ENCODE results near the gene RASD1. TPM values are rescaled to one million over a fixed set of nuclear protein-coding genes. Genes with fewer than 3 reads are reported as not detected.
"Not testable (repeated sequence)": the region's sequence is repeated elsewhere in the genome, so short reads cannot be mapped to it uniquely, and the experiment has no call there.

RASD1 gene
- total and polyA plus RNA-seq, 2 experiments from 2014 or later: 3.6 to 3.7 TPM

DNA sequence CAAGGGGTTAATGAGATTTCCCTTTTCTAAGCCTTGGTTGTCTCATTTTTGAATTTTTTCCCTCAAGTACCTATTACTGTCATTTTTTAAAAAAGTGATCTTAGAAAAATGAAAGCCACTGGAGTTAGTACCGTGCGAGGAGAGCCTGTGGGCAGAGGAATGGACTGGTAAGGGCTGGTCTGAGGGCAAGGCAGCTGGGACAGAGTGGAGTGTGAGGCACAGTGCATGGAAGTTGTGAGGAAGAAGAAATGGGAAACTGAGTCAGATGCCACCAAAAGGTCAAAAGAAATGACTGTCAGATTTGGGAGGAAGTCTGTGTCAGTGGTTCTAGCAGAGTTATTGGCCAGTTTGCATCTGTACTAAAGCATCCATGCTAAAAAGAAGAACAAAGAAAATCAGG lies 8.2 kb downstream of the RASD1 start (continued):
- TF ChIP-seq, protein P1, sequence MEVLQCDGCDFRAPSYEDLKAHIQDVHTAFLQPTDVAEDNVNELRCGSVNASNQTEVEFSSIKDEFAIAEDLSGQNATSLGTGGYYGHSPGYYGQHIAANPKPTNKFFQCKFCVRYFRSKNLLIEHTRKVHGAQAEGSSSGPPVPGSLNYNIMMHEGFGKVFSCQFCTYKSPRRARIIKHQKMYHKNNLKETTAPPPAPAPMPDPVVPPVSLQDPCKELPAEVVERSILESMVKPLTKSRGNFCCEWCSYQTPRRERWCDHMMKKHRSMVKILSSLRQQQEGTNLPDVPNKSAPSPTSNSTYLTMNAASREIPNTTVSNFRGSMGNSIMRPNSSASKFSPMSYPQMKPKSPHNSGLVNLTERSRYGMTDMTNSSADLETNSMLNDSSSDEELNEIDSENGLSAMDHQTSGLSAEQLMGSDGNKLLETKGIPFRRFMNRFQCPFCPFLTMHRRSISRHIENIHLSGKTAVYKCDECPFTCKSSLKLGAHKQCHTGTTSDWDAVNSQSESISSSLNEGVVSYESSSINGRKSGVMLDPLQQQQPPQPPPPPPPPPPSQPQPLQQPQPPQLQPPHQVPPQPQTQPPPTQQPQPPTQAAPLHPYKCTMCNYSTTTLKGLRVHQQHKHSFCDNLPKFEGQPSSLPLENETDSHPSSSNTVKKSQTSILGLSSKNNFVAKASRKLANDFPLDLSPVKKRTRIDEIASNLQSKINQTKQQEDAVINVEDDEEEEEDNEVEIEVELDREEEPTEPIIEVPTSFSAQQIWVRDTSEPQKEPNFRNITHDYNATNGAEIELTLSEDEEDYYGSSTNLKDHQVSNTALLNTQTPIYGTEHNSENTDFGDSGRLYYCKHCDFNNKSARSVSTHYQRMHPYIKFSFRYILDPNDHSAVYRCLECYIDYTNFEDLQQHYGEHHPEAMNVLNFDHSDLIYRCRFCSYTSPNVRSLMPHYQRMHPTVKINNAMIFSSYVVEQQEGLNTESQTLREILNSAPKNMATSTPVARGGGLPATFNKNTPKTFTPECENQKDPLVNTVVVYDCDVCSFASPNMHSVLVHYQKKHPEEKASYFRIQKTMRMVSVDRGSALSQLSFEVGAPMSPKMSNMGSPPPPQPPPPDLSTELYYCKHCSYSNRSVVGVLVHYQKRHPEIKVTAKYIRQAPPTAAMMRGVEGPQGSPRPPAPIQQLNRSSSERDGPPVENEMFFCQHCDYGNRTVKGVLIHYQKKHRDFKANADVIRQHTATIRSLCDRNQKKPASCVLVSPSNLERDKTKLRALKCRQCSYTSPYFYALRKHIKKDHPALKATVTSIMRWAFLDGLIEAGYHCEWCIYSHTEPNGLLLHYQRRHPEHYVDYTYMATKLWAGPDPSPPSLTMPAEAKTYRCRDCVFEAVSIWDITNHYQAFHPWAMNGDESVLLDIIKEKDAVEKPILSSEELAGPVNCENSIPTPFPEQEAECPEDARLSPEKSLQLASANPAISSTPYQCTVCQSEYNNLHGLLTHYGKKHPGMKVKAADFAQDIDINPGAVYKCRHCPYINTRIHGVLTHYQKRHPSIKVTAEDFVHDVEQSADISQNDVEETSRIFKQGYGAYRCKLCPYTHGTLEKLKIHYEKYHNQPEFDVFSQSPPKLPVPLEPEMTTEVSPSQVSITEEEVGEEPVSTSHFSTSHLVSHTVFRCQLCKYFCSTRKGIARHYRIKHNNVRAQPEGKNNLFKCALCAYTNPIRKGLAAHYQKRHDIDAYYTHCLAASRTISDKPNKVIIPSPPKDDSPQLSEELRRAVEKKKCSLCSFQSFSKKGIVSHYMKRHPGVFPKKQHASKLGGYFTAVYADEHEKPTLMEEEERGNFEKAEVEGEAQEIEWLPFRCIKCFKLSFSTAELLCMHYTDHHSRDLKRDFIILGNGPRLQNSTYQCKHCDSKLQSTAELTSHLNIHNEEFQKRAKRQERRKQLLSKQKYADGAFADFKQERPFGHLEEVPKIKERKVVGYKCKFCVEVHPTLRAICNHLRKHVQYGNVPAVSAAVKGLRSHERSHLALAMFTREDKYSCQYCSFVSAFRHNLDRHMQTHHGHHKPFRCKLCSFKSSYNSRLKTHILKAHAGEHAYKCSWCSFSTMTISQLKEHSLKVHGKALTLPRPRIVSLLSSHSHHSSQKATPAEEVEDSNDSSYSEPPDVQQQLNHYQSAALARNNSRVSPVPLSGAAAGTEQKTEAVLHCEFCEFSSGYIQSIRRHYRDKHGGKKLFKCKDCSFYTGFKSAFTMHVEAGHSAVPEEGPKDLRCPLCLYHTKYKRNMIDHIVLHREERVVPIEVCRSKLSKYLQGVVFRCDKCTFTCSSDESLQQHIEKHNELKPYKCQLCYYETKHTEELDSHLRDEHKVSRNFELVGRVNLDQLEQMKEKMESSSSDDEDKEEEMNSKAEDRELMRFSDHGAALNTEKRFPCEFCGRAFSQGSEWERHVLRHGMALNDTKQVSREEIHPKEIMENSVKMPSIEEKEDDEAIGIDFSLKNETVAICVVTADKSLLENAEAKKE (CRISPR knock-in tag; IDR thresholded peaks at IDR 0.05): no peak
- TF ChIP-seq JUNB (IDR thresholded peaks at IDR 0.05; ENCODE audit: unreplicated experiment): no peak
- no peak for TF ChIP-seq ZNF331 (CRISPR knock-in tag; IDR thresholded peaks at IDR 0.05; ENCODE audit: low read depth)
- no peak for TF ChIP-seq CREB1 (CRISPR knock-in tag; IDR thresholded peaks at IDR 0.05; ENCODE audit: low read depth)
- no peak for TF ChIP-seq STAT1 (IDR thresholded peaks at IDR 0.05; ENCODE audit: unreplicated experiment)
- TF ChIP-seq, protein P2, sequence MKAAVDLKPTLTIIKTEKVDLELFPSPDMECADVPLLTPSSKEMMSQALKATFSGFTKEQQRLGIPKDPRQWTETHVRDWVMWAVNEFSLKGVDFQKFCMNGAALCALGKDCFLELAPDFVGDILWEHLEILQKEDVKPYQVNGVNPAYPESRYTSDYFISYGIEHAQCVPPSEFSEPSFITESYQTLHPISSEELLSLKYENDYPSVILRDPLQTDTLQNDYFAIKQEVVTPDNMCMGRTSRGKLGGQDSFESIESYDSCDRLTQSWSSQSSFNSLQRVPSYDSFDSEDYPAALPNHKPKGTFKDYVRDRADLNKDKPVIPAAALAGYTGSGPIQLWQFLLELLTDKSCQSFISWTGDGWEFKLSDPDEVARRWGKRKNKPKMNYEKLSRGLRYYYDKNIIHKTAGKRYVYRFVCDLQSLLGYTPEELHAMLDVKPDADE (IDR thresholded peaks at IDR 0.05): no peak
- TF ChIP-seq EZH2phosphoT487 (IDR thresholded peaks at IDR 0.05; ENCODE audit: unreplicated experiment): no peak
- TF ChIP-seq EZH2 (IDR thresholded peaks at IDR 0.05; ENCODE audit: low read depth, unreplicated experiment): no peak
- TF ChIP-seq, protein P3, sequence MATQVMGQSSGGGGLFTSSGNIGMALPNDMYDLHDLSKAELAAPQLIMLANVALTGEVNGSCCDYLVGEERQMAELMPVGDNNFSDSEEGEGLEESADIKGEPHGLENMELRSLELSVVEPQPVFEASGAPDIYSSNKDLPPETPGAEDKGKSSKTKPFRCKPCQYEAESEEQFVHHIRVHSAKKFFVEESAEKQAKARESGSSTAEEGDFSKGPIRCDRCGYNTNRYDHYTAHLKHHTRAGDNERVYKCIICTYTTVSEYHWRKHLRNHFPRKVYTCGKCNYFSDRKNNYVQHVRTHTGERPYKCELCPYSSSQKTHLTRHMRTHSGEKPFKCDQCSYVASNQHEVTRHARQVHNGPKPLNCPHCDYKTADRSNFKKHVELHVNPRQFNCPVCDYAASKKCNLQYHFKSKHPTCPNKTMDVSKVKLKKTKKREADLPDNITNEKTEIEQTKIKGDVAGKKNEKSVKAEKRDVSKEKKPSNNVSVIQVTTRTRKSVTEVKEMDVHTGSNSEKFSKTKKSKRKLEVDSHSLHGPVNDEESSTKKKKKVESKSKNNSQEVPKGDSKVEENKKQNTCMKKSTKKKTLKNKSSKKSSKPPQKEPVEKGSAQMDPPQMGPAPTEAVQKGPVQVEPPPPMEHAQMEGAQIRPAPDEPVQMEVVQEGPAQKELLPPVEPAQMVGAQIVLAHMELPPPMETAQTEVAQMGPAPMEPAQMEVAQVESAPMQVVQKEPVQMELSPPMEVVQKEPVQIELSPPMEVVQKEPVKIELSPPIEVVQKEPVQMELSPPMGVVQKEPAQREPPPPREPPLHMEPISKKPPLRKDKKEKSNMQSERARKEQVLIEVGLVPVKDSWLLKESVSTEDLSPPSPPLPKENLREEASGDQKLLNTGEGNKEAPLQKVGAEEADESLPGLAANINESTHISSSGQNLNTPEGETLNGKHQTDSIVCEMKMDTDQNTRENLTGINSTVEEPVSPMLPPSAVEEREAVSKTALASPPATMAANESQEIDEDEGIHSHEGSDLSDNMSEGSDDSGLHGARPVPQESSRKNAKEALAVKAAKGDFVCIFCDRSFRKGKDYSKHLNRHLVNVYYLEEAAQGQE (IDR thresholded peaks at IDR 0.05; ENCODE audit: unreplicated experiment): no peak

DNA sequence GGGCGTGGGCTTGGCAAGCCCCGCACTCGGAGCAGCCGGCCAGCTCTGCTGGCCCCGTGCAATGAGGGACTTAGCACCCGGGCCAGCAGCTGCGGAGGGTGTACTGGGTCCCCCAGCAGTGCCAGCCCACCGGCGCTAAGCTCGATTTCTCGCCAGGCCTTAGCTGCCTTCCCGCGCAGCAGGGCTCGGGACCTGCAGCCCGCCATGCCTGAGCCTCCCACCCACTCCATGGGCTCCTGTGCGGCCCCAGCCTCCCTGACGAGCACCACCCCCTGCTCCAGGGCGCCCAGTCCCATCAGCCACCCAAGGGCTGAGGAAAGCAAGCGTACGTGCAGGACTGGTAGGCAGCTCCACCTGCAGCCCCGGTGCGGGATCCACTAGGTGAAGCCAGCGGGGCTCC lies 9.8 kb downstream of the RASD1 start:
- H3K4me3 ChIP-seq; H3K27ac Mint-ChIP-seq; H3F3A ChIP-seq (replicated peaks; ENCODE audit: low read depth); H2AFZ ChIP-seq; H3K27ac ChIP-seq (ENCODE audit: low read depth); H3K4me1 Mint-ChIP-seq; H3K9me2 ChIP-seq (ENCODE audit: insufficient read depth); ATAC-seq; H3K4me2 ChIP-seq; H3K4me1 ChIP-seq (ENCODE audit: insufficient read depth); H3K36me3 ChIP-seq (ENCODE audit: insufficient read depth); H3K4me3 Mint-ChIP-seq; H3K9me3 Mint-ChIP-seq; H3K27me3 ChIP-seq (ENCODE audit: insufficient read depth); H3K27me3 Mint-ChIP-seq (ENCODE audit: insufficient read depth, low read depth, poor library complexity); DNase-seq (ENCODE audit: low spot score): not testable (repeated sequence)
- peaks cover 25% of the 10 kb centered on the region; the same call in 1 of the 2 replicates for H4K20me1 ChIP-seq (replicated peaks; ENCODE audit: insufficient read depth)
- peaks cover 40% of the 10 kb centered on the region for H3K79me2 ChIP-seq (replicated peaks; ENCODE audit: insufficient read depth)
- peaks cover 44% of the 10 kb centered on the region for H3K36me3 Mint-ChIP-seq (ENCODE audit: low read depth)
